Measurements from ENCODE around the gene CALML6.

DNA sequence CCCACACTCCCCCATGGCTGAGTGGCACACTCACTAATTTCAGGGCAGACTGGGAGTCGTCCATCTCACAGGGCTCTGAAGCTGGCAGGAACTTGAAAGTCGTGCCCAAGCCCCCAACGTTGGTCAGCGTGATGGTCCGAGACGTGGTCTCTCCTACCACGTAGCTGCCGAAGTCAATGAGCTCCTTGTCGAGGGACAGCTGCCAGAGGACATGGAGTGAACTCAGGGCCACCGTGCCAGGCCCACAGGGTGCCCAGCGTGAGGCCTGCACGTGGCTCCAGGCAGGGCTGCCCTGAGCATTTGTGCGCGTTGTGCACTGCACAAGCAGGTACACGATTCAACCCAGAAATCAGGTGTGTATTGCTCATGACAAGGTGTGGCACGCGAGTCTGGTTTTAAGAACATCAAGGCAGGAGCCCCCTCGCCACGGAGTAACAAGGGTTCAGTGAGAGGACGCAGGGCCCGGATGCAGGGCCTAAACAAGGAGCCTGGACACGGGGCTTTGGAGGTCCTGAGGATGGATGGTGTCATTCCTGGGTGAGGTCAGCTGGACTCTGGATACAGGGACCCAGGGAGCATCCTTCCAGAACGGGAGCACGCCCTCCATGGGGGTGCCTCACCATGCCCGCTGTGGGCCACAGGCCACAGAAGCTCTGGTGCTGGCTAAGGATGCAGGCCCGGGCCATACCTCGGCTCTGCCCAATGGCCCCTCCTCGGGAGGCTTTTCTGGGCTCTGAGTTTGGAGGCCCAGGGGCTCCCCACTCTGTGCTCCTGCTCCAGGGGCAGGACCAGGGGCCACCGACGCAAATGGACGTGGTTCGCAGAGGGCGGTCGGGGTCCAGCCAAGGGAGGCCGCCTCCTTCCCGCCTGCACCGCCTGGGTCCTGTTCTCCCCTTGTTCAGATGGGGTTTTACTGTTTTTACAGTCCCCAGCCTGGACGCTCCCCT lies 41.8 kb downstream of the CALML6 start:
- no peak for TF ChIP-seq CTCF (IDR thresholded peaks at IDR 0.05)
- TF ChIP-seq POLR2A (IDR thresholded peaks at IDR 0.05), result no peak
- TF ChIP-seq EP300 (IDR thresholded peaks at IDR 0.05), result no peak
